HepG2 (cell line): ENCODE measurements around the gene CBLN3.

Experiments used
- ARNTL ChIP-seq: sonication (generic); formaldehyde crosslinking; IDR thresholded peaks from 2 replicates; pipeline ENCODE4 v1.4.0; 2020; ENCODE audit warnings: mild to moderate bottlenecking, missing genetic modification reagents
- HNRNPK ChIP-seq: fragments of 200-400 bp; formaldehyde crosslinking; IDR thresholded peaks from 2 replicates; pipeline ENCODE4 v1.6.1; 2018; ENCODE audit warnings: low read length, low read depth, moderate library complexity, mild to moderate bottlenecking; ENCODE audit not compliant: poor library complexity, severe bottlenecking
- HOXA7 ChIP-seq: sonication (generic); formaldehyde crosslinking; IDR thresholded peaks from 2 replicates; pipeline ENCODE4 v1.8.1; 2022; ENCODE audit warnings: mild to moderate bottlenecking, missing genetic modification reagents, moderate library complexity
- POLR2A ChIP-seq, 2 experiments: IDR thresholded peaks; 2 replicates each; pipeline ENCODE4 v1.6.1; 2011; ENCODE audit warnings: low read depth in 2 of 2, low read length in 2 of 2, mild to moderate bottlenecking in 1 of 2, moderate library complexity in 1 of 2; ENCODE audit not compliant: insufficient read depth in 1 of 2
- RAD21 ChIP-seq: fragments of 450-650 bp; formaldehyde crosslinking; IDR thresholded peaks from 2 replicates; pipeline ENCODE4 v1.5.0; 2020; ENCODE audit warnings: mild to moderate bottlenecking
- ZSCAN30 ChIP-seq: sonication (generic); formaldehyde crosslinking; IDR thresholded peaks from 2 replicates; pipeline ENCODE4 v1.5.0; 2020; ENCODE audit warnings: mild to moderate bottlenecking, missing genetic modification reagents
- TF ChIP-seq, protein P1 (sequence below): sonication (generic); formaldehyde crosslinking; IDR thresholded peaks from 2 replicates; pipeline ENCODE4 v1.8.0; 2022; ENCODE audit warnings: low read depth, missing genetic modification reagents
- TF ChIP-seq, protein P2 (sequence below): sonication (generic); formaldehyde crosslinking; IDR thresholded peaks from 2 replicates; pipeline ENCODE4 v1.5.0; 2020; ENCODE audit warnings: mild to moderate bottlenecking, missing genetic modification reagents, moderate library complexity
- TF ChIP-seq, protein P3 (sequence below): sonication (generic); formaldehyde crosslinking; IDR thresholded peaks from 2 replicates; pipeline ENCODE4 v1.8.1; 2022; ENCODE audit warnings: low read depth, mild to moderate bottlenecking, missing genetic modification reagents
- TF ChIP-seq, protein P4 (sequence below): sonication (generic); formaldehyde crosslinking; IDR thresholded peaks from 2 replicates; pipeline ENCODE4 v1.4.0; 2020; ENCODE audit warnings: mild to moderate bottlenecking, missing genetic modification reagents, borderline replicate concordance
- TF ChIP-seq, protein P5 (sequence below): sonication (generic); formaldehyde crosslinking; conservative IDR thresholded peaks from 2 replicates; pipeline ENCODE4 v1.4.0; 2020; ENCODE audit warnings: missing genetic modification reagents

DNA sequence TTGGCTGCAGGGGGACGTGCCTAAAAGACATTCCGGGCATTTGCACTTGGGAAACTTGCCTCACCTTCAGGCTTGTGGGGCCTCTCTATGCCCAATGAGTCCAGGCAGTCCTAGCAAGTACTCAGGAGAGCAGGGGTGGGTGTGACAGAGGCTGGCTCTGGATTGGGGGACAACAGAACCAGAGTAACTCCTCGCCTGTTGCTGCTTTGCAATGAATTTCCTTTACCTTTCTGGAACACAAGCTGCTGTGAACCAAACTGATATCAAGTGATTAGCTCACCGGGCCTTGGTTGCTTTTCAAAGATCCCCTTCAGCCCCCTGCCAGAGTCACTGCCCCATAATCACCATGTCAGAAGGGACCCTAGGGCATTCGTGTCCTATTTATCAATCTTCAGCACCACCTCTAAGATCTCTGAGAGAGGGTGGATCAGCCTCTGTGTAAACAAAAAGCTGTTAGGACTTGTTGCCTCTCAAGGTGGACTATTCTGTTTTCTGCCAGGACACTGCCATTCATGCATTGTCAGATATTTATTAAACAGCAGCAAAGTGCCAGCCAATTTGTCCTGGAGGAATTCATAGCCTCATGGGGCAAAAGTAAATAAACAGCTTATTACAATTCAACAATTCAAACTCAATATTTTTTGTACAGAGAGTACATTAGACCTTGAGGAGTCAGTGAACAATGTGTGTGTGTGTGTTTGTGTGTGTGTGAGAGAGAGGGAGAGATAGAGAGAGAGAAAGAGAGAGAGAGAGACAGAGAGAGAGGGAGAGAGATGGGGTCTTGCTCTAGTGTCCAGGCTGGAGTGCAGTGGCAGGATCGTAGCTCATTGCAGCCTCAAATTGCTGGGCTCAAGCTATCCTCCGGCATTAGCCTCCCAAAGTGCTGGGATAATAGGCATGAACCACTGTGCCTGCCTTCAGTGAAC lies 50.2 kb downstream of the CBLN3 start:
- TF ChIP-seq, protein P1, sequence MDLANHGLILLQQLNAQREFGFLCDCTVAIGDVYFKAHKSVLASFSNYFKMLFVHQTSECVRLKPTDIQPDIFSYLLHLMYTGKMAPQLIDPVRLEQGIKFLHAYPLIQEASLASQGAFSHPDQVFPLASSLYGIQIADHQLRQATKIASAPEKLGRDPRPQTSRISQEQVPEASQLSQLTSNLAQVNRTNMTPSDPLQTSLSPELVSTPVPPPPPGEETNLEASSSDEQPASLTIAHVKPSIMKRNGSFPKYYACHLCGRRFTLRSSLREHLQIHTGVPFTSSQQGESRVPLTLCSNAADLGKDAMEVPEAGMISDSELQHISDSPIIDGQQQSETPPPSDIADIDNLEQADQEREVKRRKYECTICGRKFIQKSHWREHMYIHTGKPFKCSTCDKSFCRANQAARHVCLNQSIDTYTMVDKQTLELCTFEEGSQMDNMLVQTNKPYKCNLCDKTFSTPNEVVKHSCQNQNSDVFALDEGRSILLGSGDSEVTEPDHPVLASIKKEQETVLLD (CRISPR knock-in tag) = no peak
- TF ChIP-seq, protein P2, sequence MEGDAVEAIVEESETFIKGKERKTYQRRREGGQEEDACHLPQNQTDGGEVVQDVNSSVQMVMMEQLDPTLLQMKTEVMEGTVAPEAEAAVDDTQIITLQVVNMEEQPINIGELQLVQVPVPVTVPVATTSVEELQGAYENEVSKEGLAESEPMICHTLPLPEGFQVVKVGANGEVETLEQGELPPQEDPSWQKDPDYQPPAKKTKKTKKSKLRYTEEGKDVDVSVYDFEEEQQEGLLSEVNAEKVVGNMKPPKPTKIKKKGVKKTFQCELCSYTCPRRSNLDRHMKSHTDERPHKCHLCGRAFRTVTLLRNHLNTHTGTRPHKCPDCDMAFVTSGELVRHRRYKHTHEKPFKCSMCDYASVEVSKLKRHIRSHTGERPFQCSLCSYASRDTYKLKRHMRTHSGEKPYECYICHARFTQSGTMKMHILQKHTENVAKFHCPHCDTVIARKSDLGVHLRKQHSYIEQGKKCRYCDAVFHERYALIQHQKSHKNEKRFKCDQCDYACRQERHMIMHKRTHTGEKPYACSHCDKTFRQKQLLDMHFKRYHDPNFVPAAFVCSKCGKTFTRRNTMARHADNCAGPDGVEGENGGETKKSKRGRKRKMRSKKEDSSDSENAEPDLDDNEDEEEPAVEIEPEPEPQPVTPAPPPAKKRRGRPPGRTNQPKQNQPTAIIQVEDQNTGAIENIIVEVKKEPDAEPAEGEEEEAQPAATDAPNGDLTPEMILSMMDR = no peak
- TF ChIP-seq ZSCAN30 (CRISPR knock-in tag) (no peak), HNRNPK (no peak), HOXA7 (CRISPR knock-in tag) (no peak), POLR2A (IDR thresholded peaks at IDR 0.05; ENCODE audit: insufficient read depth in 1 of 2, low read depth in 2 of 2, low read length in 2 of 2) (no peak), ARNTL (CRISPR knock-in tag) (no peak), RAD21 (CRISPR knock-in tag) (no peak)
- TF ChIP-seq, protein P3, sequence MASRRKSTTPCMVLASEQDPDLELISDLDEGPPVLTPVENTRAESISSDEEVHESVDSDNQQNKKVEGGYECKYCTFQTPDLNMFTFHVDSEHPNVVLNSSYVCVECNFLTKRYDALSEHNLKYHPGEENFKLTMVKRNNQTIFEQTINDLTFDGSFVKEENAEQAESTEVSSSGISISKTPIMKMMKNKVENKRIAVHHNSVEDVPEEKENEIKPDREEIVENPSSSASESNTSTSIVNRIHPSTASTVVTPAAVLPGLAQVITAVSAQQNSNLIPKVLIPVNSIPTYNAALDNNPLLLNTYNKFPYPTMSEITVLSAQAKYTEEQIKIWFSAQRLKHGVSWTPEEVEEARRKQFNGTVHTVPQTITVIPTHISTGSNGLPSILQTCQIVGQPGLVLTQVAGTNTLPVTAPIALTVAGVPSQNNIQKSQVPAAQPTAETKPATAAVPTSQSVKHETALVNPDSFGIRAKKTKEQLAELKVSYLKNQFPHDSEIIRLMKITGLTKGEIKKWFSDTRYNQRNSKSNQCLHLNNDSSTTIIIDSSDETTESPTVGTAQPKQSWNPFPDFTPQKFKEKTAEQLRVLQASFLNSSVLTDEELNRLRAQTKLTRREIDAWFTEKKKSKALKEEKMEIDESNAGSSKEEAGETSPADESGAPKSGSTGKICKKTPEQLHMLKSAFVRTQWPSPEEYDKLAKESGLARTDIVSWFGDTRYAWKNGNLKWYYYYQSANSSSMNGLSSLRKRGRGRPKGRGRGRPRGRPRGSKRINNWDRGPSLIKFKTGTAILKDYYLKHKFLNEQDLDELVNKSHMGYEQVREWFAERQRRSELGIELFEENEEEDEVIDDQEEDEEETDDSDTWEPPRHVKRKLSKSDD (CRISPR knock-in tag) = no peak
- TF ChIP-seq, protein P4, sequence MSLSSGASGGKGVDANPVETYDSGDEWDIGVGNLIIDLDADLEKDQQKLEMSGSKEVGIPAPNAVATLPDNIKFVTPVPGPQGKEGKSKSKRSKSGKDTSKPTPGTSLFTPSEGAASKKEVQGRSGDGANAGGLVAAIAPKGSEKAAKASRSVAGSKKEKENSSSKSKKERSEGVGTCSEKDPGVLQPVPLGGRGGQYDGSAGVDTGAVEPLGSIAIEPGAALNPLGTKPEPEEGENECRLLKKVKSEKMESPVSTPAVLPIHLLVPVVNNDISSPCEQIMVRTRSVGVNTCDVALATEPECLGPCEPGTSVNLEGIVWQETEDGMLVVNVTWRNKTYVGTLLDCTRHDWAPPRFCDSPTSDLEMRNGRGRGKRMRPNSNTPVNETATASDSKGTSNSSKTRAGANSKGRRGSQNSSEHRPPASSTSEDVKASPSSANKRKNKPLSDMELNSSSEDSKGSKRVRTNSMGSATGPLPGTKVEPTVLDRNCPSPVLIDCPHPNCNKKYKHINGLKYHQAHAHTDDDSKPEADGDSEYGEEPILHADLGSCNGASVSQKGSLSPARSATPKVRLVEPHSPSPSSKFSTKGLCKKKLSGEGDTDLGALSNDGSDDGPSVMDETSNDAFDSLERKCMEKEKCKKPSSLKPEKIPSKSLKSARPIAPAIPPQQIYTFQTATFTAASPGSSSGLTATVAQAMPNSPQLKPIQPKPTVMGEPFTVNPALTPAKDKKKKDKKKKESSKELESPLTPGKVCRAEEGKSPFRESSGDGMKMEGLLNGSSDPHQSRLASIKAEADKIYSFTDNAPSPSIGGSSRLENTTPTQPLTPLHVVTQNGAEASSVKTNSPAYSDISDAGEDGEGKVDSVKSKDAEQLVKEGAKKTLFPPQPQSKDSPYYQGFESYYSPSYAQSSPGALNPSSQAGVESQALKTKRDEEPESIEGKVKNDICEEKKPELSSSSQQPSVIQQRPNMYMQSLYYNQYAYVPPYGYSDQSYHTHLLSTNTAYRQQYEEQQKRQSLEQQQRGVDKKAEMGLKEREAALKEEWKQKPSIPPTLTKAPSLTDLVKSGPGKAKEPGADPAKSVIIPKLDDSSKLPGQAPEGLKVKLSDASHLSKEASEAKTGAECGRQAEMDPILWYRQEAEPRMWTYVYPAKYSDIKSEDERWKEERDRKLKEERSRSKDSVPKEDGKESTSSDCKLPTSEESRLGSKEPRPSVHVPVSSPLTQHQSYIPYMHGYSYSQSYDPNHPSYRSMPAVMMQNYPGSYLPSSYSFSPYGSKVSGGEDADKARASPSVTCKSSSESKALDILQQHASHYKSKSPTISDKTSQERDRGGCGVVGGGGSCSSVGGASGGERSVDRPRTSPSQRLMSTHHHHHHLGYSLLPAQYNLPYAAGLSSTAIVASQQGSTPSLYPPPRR = no peak
- TF ChIP-seq, protein P5, sequence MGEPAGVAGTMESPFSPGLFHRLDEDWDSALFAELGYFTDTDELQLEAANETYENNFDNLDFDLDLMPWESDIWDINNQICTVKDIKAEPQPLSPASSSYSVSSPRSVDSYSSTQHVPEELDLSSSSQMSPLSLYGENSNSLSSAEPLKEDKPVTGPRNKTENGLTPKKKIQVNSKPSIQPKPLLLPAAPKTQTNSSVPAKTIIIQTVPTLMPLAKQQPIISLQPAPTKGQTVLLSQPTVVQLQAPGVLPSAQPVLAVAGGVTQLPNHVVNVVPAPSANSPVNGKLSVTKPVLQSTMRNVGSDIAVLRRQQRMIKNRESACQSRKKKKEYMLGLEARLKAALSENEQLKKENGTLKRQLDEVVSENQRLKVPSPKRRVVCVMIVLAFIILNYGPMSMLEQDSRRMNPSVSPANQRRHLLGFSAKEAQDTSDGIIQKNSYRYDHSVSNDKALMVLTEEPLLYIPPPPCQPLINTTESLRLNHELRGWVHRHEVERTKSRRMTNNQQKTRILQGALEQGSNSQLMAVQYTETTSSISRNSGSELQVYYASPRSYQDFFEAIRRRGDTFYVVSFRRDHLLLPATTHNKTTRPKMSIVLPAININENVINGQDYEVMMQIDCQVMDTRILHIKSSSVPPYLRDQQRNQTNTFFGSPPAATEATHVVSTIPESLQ (CRISPR knock-in tag) = no peak
